Measurements from ENCODE around the gene IPO8.

GRCh38 chr12:30706476-30706875, 10.8 kb upstream of the IPO8 start:
- TF ChIP-seq CTCF (conservative IDR thresholded peaks at IDR 0.05; ENCODE audit: low read length) (no peak), EZH2phosphoT487 (IDR thresholded peaks at IDR 0.05; ENCODE audit: borderline replicate concordance) (no peak)
